Epithelial cell of esophagus (primary cell): ENCODE data around the gene S1PR3.
A peak's percentile ranks its signal among the peaks of the same experiment; 100 is the strongest.

Experiments used
- DNase-seq: peaks from one replicate; pipeline ENCODE4 v3.0.0; 2010; ENCODE audit warnings: low read depth
- H3K4me3 ChIP-seq: 2 replicates; pipeline ENCODE4 v1.5.1; 2011; ENCODE audit warnings: mild to moderate bottlenecking, low read length, control low read depth
- TF ChIP-seq, protein P1 (sequence below): IDR thresholded peaks from 2 replicates; pipeline ENCODE4 v1.5.1; 2011; ENCODE audit warnings: low read depth, mild to moderate bottlenecking, low read length, control low read depth, inconsistent platforms; ENCODE audit not compliant: insufficient read depth; ENCODE audit errors: missing control alignments

The S1PR3 gene

DNA sequence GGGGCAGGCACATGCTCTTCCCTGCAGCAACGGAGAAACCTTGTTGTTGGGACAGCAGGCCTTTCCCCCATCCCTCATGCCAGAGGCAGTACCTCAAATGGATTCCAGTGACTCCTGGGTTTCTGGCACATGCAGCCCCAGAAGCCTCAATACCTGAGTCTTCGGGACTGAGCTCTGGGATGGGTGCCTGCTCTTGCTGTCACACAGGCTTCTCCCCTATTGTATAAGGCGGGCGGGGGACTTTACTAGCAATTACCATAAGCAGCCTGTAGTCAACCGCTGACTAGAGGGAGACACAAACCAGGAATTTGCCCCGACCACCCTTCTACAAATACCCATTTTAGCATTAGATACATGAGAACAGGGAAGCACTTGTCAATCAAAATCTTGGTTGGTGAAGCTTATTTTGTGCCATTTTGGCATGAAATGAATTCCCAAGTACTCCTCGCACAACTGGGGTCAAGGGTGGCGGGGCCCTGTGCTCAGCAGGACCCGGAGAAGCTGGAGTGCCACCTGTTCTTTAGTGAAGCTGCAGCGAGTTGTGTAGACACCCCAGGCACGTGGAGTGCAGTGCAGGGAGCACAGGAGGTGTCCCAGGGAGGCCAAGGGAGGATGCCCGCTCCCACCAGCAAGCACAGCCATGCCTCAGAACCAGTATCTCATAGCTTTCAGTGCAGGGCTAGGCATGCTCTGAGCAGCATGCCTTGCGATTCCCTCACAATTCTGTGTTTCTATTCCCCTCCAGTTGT lies 21.2 kb downstream of the S1PR3 start:
- no peak for DNase-seq
- no peak overlapping the region for H3K4me3 ChIP-seq
- TF ChIP-seq, protein P1, sequence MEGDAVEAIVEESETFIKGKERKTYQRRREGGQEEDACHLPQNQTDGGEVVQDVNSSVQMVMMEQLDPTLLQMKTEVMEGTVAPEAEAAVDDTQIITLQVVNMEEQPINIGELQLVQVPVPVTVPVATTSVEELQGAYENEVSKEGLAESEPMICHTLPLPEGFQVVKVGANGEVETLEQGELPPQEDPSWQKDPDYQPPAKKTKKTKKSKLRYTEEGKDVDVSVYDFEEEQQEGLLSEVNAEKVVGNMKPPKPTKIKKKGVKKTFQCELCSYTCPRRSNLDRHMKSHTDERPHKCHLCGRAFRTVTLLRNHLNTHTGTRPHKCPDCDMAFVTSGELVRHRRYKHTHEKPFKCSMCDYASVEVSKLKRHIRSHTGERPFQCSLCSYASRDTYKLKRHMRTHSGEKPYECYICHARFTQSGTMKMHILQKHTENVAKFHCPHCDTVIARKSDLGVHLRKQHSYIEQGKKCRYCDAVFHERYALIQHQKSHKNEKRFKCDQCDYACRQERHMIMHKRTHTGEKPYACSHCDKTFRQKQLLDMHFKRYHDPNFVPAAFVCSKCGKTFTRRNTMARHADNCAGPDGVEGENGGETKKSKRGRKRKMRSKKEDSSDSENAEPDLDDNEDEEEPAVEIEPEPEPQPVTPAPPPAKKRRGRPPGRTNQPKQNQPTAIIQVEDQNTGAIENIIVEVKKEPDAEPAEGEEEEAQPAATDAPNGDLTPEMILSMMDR = no peak

DNA sequence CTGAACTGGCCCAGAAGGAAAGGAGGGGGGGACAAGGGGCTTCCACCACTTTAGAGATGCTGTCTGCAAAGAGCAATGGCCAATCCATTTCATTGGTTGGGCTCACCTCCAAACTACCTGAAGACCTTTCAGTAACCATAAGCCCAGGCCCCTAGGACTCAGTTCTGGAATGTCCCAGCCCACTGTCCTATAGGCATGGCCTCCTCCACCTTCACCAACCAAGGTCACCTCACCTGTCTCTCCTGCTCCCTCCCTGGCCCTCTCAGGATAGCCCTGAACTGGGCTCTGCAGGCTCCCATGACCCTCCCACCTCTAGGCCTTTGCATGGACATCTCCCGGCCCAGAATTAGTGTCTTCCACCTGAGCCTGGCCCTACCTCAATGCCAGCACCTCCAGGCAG lies 22.4 kb downstream of the S1PR3 start:
- TF ChIP-seq, protein P1 = no peak
- no peak for DNase-seq
- no peak overlapping the region for H3K4me3 ChIP-seq

GRCh38 chr9:89014153-89014552 lies 22.9 kb downstream of the S1PR3 start:
- no peak for DNase-seq
- TF ChIP-seq, protein P1 = no peak

DNA sequence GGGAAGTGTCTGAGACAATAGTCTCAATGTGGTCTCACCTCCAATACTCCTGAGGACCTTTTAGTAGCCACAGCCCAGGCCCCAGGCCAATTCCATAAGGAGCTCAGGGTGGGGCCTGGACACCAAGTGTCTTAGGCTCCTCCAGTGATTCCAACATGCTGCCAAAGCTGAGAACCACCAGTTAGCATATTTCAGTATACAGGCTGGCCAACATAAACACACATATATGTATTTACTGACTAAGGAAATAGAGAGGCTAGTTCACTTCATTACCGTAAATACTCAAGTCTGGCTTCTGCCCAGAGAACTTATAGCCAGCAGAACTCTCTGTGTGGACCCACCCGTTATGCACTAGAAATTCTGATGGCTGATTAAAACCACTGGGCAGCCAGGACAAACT lies 24.1 kb downstream of the S1PR3 start:
- TF ChIP-seq, protein P1 = no peak
- DNase-seq = no peak
- no peak overlapping the region for H3K4me3 ChIP-seq

More at GRCh38 chr9:89014153-89014552, 22.9 kb downstream of the S1PR3 start:
- H3K4me3 ChIP-seq = no peak overlapping the region

- H3K4me3 ChIP-seq = no peak overlapping the region
- TF ChIP-seq, protein P1 = no peak
- no peak for DNase-seq
Observed at GRCh38 chr9:89020754-89021153, 29.5 kb downstream of the S1PR3 start.

DNA sequence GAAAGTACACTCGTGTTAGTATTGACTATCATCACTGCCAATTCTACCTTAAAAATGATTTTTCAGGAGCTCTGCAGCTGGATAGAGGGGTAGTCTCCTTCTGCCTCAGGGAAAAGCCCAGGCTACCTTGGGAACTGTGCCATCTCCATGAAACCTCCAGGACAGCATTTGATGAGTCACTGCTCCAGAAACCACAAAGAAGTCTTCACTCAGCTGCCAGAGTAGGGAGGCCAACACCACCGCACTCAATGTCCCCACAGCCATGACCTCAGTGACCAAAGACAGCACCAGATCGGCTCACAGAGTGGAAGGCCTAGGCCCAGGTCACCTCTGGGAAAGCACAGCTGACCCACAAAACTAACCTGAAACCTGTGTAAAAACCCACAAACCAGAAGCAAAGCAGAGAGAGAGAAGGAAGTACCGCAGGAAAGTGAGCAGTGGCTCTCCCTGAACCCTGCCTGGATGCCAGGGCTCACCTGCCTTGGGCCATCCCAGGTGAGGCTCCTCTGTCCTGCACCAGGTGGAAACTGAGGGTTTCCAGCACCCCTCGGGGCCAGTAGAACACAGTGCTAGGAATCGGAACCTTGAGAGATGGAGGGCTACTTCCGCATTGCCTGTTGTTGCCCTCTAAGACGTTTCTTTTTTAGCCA lies 30.0 kb downstream of the S1PR3 start:
- TF ChIP-seq, protein P1 = no peak
- no peak overlapping the region for H3K4me3 ChIP-seq
- peak; percentile 59 for DNase-seq
